IPS-11a (cell line): Measurements from ENCODE around the gene RIMBP2.

Experiments used
- H3K4me3 ChIP-seq: one replicate; pipeline ENCODE4 v1.5.1; 2013; ENCODE audit warnings: low read depth, low read length, control low read depth

Gene RIMBP2

GRCh38 chr12:130401703-130402102, 314.4 kb downstream of the RIMBP2 start:
- H3K4me3 ChIP-seq, result no peak overlapping the region

GRCh38 chr12:130398100-130398848, 317.8 kb downstream of the RIMBP2 start:
- no peak overlapping the region for H3K4me3 ChIP-seq

- H3K4me3 ChIP-seq, result no peak overlapping the region
These were observed 319.4 kb downstream of the RIMBP2 start for GRCh38 chr12:130396667-130397066.

- no peak overlapping the region for H3K4me3 ChIP-seq
These were observed 321.2 kb downstream of the RIMBP2 start for GRCh38 chr12:130394906-130395305.

- no peak overlapping the region for H3K4me3 ChIP-seq
These were observed 324.9 kb downstream of the RIMBP2 start for GRCh38 chr12:130391186-130391585.

- H3K4me3 ChIP-seq, result no peak overlapping the region
These were observed 330.9 kb downstream of the RIMBP2 start for GRCh38 chr12:130385193-130385592.

GRCh38 chr12:130384234-130384633, 331.9 kb downstream of the RIMBP2 start:
- no peak overlapping the region for H3K4me3 ChIP-seq

GRCh38 chr12:130382818-130383217, 333.3 kb downstream of the RIMBP2 start:
- H3K4me3 ChIP-seq, result no peak overlapping the region

- H3K4me3 ChIP-seq, result no peak overlapping the region
These were observed 340.5 kb downstream of the RIMBP2 start for GRCh38 chr12:130375296-130376287.

GRCh38 chr12:130374083-130374482, 342.0 kb downstream of the RIMBP2 start:
- no peak overlapping the region for H3K4me3 ChIP-seq

GRCh38 chr12:130372936-130373335, 343.2 kb downstream of the RIMBP2 start:
- H3K4me3 ChIP-seq, result no peak overlapping the region

GRCh38 chr12:130371296-130371695, 344.8 kb downstream of the RIMBP2 start:
- H3K4me3 ChIP-seq, result no peak overlapping the region

GRCh38 chr12:130369816-130370215, 346.3 kb downstream of the RIMBP2 start:
- no peak overlapping the region for H3K4me3 ChIP-seq

- H3K4me3 ChIP-seq, result no peak overlapping the region
These were observed 348.6 kb downstream of the RIMBP2 start for GRCh38 chr12:130367523-130367922.

- no peak overlapping the region for H3K4me3 ChIP-seq
These were observed 349.1 kb downstream of the RIMBP2 start for GRCh38 chr12:130367003-130367402.

- no peak overlapping the region for H3K4me3 ChIP-seq
These were observed 349.9 kb downstream of the RIMBP2 start for GRCh38 chr12:130366159-130366558.

- no peak overlapping the region for H3K4me3 ChIP-seq
These were observed 351.5 kb downstream of the RIMBP2 start for GRCh38 chr12:130364578-130364977.

GRCh38 chr12:130362060-130362459, 354.0 kb downstream of the RIMBP2 start:
- H3K4me3 ChIP-seq, result no peak overlapping the region

GRCh38 chr12:130357729-130358330, 358.3 kb downstream of the RIMBP2 start:
- H3K4me3 ChIP-seq, result no peak overlapping the region

GRCh38 chr12:130357241-130357640, 358.9 kb downstream of the RIMBP2 start:
- no peak overlapping the region for H3K4me3 ChIP-seq

- H3K4me3 ChIP-seq, result no peak overlapping the region
These were observed 359.9 kb downstream of the RIMBP2 start for GRCh38 chr12:130356222-130356621.
